Measurements from ENCODE around the gene NR1H2. TPM values are rescaled to one million over a fixed set of nuclear protein-coding genes. Genes with fewer than 3 reads are reported as not detected.
"Not testable (repeated sequence)": the region's sequence is repeated elsewhere in the genome, so short reads cannot be mapped to it uniquely, and the experiment has no call there.

NR1H2 gene
- total RNA-seq, 1 donor from 2014 or later, result 150 TPM

- no peaks in the 10 kb centered on the region for H3K27me3 ChIP-seq
- H3K9me3 ChIP-seq, result peaks cover 0 to 7% of the 10 kb centered on the region in 2 donors
- no peak for DNase-seq (ENCODE audit: low spot score in 2 of 2)
- intact Hi-C loops (cut with DNase I), result no loop called here
- H3K4me1 ChIP-seq, result no peaks in the 10 kb centered on the region
- TF ChIP-seq CTCF (IDR thresholded peaks at IDR 0.05), result no peak
- H3K4me3 ChIP-seq, result no peak overlapping the region
- H3K27ac ChIP-seq, result no peak overlapping the region
- no peaks in the 10 kb centered on the region for H3K36me3 ChIP-seq
Measured at GRCh38 chr19:50340331-50340730, 35.9 kb upstream of the NR1H2 start.

- Histone ChIP-seq H3K4me1 (no peaks in the 10 kb centered on the region), H3K27ac (no peak overlapping the region), H3K9me3 (peaks cover 0 to 7% of the 10 kb centered on the region in 2 donors), H3K36me3 (no peaks in the 10 kb centered on the region), H3K27me3 (no peaks in the 10 kb centered on the region), H3K4me3 (no peak overlapping the region)
- no peak for TF ChIP-seq CTCF (IDR thresholded peaks at IDR 0.05)
- no peak for DNase-seq (ENCODE audit: low spot score in 2 of 2)
- intact Hi-C loops (cut with DNase I), result no loop called here
Measured at GRCh38 chr19:50341091-50341564, 35.1 kb upstream of the NR1H2 start.

- DNase-seq (ENCODE audit: low spot score in 2 of 2), result no peak
- no peak overlapping the region for H3K4me3 ChIP-seq
Measured at GRCh38 chr19:50344661-50345318, 31.5 kb upstream of the NR1H2 start.

GRCh38 chr19:50347089-50347581, 29.1 kb upstream of the NR1H2 start:
- H3K36me3 ChIP-seq; DNase-seq (ENCODE audit: low spot score in 2 of 2); H3K4me1 ChIP-seq; H3K9me3 ChIP-seq; H3K27ac ChIP-seq; H3K27me3 ChIP-seq; H3K4me3 ChIP-seq; intact Hi-C loops (cut with DNase I): not testable (repeated sequence)

More at GRCh38 chr19:50344661-50345318, 31.5 kb upstream of the NR1H2 start:
- TF ChIP-seq CTCF (IDR thresholded peaks at IDR 0.05), result no peak
- Histone ChIP-seq H3K4me1 (no peaks in the 10 kb centered on the region), H3K36me3 (no peaks in the 10 kb centered on the region), H3K9me3 (peaks cover 0 to 7% of the 10 kb centered on the region in 2 donors), H3K27ac (no peak overlapping the region), H3K27me3 (no peaks in the 10 kb centered on the region)
- intact Hi-C loops (cut with DNase I), result no loop called here

GRCh38 chr19:50349277-50350057, 26.8 kb upstream of the NR1H2 start:
- H3K36me3 ChIP-seq, result no peaks in the 10 kb centered on the region
- no peaks in the 10 kb centered on the region for H3K4me1 ChIP-seq
- H3K27ac ChIP-seq, result no peak overlapping the region
- H3K4me3 ChIP-seq, result no peak overlapping the region
- H3K9me3 ChIP-seq, result peaks cover 0 to 7% of the 10 kb centered on the region in 2 donors
- intact Hi-C loops (cut with DNase I), result no loop called here
- no peak for TF ChIP-seq CTCF (IDR thresholded peaks at IDR 0.05)
- DNase-seq (ENCODE audit: low spot score in 2 of 2), result no peak
- H3K27me3 ChIP-seq, result no peaks in the 10 kb centered on the region

GRCh38 chr19:50352242-50352641, 24.0 kb upstream of the NR1H2 start:
- no peaks in the 10 kb centered on the region for H3K4me1 ChIP-seq
- no peak for TF ChIP-seq CTCF (IDR thresholded peaks at IDR 0.05)
- intact Hi-C loops (cut with DNase I), result no loop called here
- no peak for DNase-seq (ENCODE audit: low spot score in 2 of 2)
- no peaks in the 10 kb centered on the region for H3K36me3 ChIP-seq
- H3K27ac ChIP-seq, result no peak overlapping the region
- no peak overlapping the region for H3K4me3 ChIP-seq
- no peaks in the 10 kb centered on the region for H3K27me3 ChIP-seq
- no peaks in the 10 kb centered on the region for H3K9me3 ChIP-seq

GRCh38 chr19:50353487-50353880, 22.8 kb upstream of the NR1H2 start:
- H3K9me3 ChIP-seq; DNase-seq (ENCODE audit: low spot score in 2 of 2); H3K4me1 ChIP-seq; H3K27me3 ChIP-seq; intact Hi-C loops (cut with DNase I); H3K4me3 ChIP-seq; H3K36me3 ChIP-seq; H3K27ac ChIP-seq: not testable (repeated sequence)
